ENCODE results near the gene STK31.
"Not testable (repeated sequence)": the region's sequence is repeated elsewhere in the genome, so short reads cannot be mapped to it uniquely, and the experiment has no call there.

The STK31 gene

DNA sequence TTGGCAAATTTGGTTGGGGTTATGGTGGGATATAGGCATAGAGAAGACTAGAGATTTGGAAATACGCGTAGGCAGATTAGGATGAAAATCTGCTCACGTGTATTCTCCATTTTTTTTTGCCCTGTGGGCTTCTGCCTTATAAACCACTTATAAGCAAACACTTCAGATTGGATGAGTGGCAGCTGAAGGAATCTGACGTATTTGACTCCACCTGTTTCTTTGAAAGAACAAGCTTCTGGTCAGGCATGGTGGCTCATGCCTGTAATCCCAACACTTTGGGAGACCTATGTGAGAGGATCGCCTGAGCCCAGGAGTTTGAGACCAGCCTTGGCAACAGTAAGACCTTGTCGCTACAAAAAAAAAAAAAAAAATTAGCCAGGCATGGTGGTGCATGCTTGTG, 5.1 kb downstream of the STK31 start:
- no peak overlapping the region for H3K4me2 ChIP-seq (ENCODE audit: low read length)
- no peak overlapping the region for H3K4me3 ChIP-seq (ENCODE audit: low read length)
- no peak overlapping the region for H3K18ac ChIP-seq (ENCODE audit: low read length)
- H2BK120ac ChIP-seq (ENCODE audit: low read depth, low read length) = no peak overlapping the region
- no peak overlapping the region for H2BK5ac ChIP-seq (ENCODE audit: low read length)
- no peak overlapping the region for H3K4ac ChIP-seq (ENCODE audit: low read depth, low read length)
- no peak overlapping the region for H4K5ac ChIP-seq (ENCODE audit: low read length)
- H3K36me3 ChIP-seq (ENCODE audit: control insufficient read depth, insufficient read depth, low read length) = no peaks in the 10 kb centered on the region
- DNase-seq = no peak
- H3K79me2 ChIP-seq (ENCODE audit: control insufficient read depth, insufficient read depth, low read length) = no peaks in the 10 kb centered on the region
- no peak overlapping the region for H3K27ac ChIP-seq (ENCODE audit: low read depth, low read length)
- H3K23ac ChIP-seq (ENCODE audit: low read length) = no peak overlapping the region
- no peaks in the 10 kb centered on the region for H3K4me1 ChIP-seq (ENCODE audit: control insufficient read depth, low read depth, low read length)
- H2BK15ac ChIP-seq (replicated peaks; ENCODE audit: low read depth) = no peak overlapping the region
- H4K8ac ChIP-seq (ENCODE audit: low read depth, low read length) = no peak overlapping the region
- no peak overlapping the region for H2AK5ac ChIP-seq (ENCODE audit: low read length)
- no CpG with 5 or more reads among the region's 6 CpGs for WGBS (ENCODE audit: extremely low coverage, insufficient coverage, low lambda C conversion rate)
- no peaks in the 10 kb centered on the region for H3K27me3 ChIP-seq (ENCODE audit: insufficient read depth, low read length, poor library complexity)
- no peak overlapping the region for H3K56ac ChIP-seq (ENCODE audit: low read length)
- no peak overlapping the region for H3K9ac ChIP-seq (ENCODE audit: low read length)
- H3K79me1 ChIP-seq (ENCODE audit: low read length) = no peaks in the 10 kb centered on the region

DNA sequence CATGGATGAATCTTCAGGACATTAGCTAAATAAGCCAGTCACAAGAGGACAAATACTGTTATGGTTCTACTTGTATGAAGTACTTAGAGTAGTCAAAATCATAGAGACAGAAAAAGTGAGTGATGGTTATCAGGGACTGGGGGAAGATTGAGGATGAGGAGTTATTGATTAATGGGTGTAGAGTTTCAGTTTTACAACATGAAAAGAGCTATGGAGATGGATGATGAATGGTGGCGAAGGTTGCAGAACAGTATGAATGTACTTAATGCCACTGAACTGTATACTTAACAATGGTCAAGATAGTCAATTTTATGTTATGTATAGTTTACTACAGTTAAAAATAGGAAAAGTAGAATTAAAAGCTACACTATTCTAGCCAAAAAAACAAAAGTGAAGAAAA, 7.8 kb downstream of the STK31 start:
- no peak overlapping the region for H3K4me2 ChIP-seq (ENCODE audit: low read length)
- H3K79me1 ChIP-seq (ENCODE audit: low read length) = no peaks in the 10 kb centered on the region
- no peak overlapping the region for H3K56ac ChIP-seq (ENCODE audit: low read length)
- no peaks in the 10 kb centered on the region for H3K4me1 ChIP-seq (ENCODE audit: control insufficient read depth, low read depth, low read length)
- H3K27me3 ChIP-seq (ENCODE audit: insufficient read depth, low read length, poor library complexity) = no peaks in the 10 kb centered on the region
- WGBS (ENCODE audit: extremely low coverage, insufficient coverage, low lambda C conversion rate) = no CpG with 5 or more reads among the region's 1 CpG
- DNase-seq = no peak
- no peak overlapping the region for H3K9ac ChIP-seq (ENCODE audit: low read length)
- H4K8ac ChIP-seq (ENCODE audit: low read depth, low read length) = no peak overlapping the region
- H3K36me3 ChIP-seq (ENCODE audit: control insufficient read depth, insufficient read depth, low read length) = no peaks in the 10 kb centered on the region
- H3K4ac ChIP-seq (ENCODE audit: low read depth, low read length) = no peak overlapping the region
- no peak overlapping the region for H3K4me3 ChIP-seq (ENCODE audit: low read length)
- no peak overlapping the region for H2BK5ac ChIP-seq (ENCODE audit: low read length)
- no peak overlapping the region for H3K23ac ChIP-seq (ENCODE audit: low read length)
- H3K27ac ChIP-seq (ENCODE audit: low read depth, low read length) = no peak overlapping the region
- H3K79me2 ChIP-seq (ENCODE audit: control insufficient read depth, insufficient read depth, low read length) = no peaks in the 10 kb centered on the region
- H2BK120ac ChIP-seq (ENCODE audit: low read depth, low read length) = no peak overlapping the region
- no peak overlapping the region for H2BK15ac ChIP-seq (replicated peaks; ENCODE audit: low read depth)
- H3K18ac ChIP-seq (ENCODE audit: low read length) = no peak overlapping the region
- no peak overlapping the region for H4K5ac ChIP-seq (ENCODE audit: low read length)
- H2AK5ac ChIP-seq (ENCODE audit: low read length) = no peak overlapping the region

DNA sequence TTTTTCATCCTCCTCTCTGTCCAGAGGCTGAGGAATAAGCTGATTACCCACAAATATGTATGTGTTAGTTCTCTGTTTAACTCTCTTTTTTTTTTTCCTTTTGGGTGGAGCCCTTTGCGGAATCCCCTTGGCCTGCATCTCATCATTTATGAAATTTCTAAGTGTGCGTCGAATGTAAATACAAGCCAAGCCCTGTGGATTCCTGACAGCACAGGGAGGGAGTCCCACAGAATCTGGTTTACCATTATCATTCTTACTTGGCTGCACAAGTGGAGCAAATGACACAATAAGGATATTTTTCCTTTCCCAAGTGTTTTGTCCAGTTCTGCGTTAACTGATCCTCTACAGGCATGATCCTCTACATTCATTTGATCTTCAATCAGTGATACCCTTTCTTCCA, 11.4 kb downstream of the STK31 start:
- H3K23ac ChIP-seq (ENCODE audit: low read length) = no peak overlapping the region
- H2BK5ac ChIP-seq (ENCODE audit: low read length) = no peak overlapping the region
- no peak overlapping the region for H3K56ac ChIP-seq (ENCODE audit: low read length)
- no peak overlapping the region for H2AK5ac ChIP-seq (ENCODE audit: low read length)
- no peak overlapping the region for H2BK120ac ChIP-seq (ENCODE audit: low read depth, low read length)
- H3K4me2 ChIP-seq (ENCODE audit: low read length) = no peak overlapping the region
- peak overlapping the region; percentile 70 for H3K4ac ChIP-seq (ENCODE audit: low read depth, low read length)
- H4K8ac ChIP-seq (ENCODE audit: low read depth, low read length) = no peak overlapping the region
- H3K79me2 ChIP-seq (ENCODE audit: control insufficient read depth, insufficient read depth, low read length) = no peaks in the 10 kb centered on the region
- H3K4me3 ChIP-seq (ENCODE audit: low read length) = no peak overlapping the region
- H3K36me3 ChIP-seq (ENCODE audit: control insufficient read depth, insufficient read depth, low read length) = no peaks in the 10 kb centered on the region
- H3K27me3 ChIP-seq (ENCODE audit: insufficient read depth, low read length, poor library complexity) = no peaks in the 10 kb centered on the region
- H3K27ac ChIP-seq (ENCODE audit: low read depth, low read length) = no peak overlapping the region
- DNase-seq = no peak
- no peak overlapping the region for H4K5ac ChIP-seq (ENCODE audit: low read length)
- WGBS (ENCODE audit: extremely low coverage, insufficient coverage, low lambda C conversion rate) = no CpG with 5 or more reads among the region's 4 CpGs
- no peak overlapping the region for H2BK15ac ChIP-seq (replicated peaks; ENCODE audit: low read depth)
- no peak overlapping the region for H3K18ac ChIP-seq (ENCODE audit: low read length)
- H3K9ac ChIP-seq (ENCODE audit: low read length) = no peak overlapping the region
- H3K4me1 ChIP-seq (ENCODE audit: control insufficient read depth, low read depth, low read length) = peaks cover 3% of the 10 kb centered on the region
- no peaks in the 10 kb centered on the region for H3K79me1 ChIP-seq (ENCODE audit: low read length)

DNA sequence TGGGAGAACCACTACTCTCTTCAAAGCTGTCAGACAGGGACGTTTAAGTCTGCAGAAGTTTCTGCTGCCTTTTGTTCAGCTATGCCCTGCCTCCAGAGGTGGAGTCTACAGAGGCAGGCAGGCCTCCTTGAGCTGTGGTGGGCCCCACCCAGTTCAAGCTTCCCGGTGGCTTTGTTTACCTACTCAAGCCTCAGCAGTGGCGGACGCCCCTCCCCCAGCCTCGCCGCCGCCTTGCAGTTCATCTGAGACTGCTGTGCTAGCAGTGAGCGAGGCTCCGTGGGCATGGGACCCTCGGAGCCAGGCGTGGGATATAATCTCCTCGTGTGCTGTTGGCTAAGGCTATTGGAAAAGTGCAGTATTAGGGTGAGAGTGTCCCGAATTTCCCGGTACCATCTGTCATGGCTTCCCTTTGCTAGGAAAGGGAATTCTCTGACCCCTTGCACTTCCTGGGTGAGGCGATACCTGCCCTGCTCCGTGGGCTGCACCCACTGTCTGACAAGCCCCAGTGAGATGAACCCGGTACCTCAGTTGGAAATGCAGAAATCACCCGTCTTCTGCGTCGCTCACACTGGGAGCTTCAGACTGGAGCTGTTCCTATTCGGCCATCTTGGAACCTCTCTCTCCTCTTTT, 12.7 kb downstream of the STK31 start:
- H2BK120ac ChIP-seq (ENCODE audit: low read depth, low read length); H4K8ac ChIP-seq (ENCODE audit: low read depth, low read length); H3K27ac ChIP-seq (ENCODE audit: low read depth, low read length); H3K4me2 ChIP-seq (ENCODE audit: low read length); H3K18ac ChIP-seq (ENCODE audit: low read length); H3K27me3 ChIP-seq (ENCODE audit: insufficient read depth, low read length, poor library complexity); H3K36me3 ChIP-seq (ENCODE audit: control insufficient read depth, insufficient read depth, low read length); H3K4me1 ChIP-seq (ENCODE audit: control insufficient read depth, low read depth, low read length); H4K5ac ChIP-seq (ENCODE audit: low read length); H3K4me3 ChIP-seq (ENCODE audit: low read length); H3K9ac ChIP-seq (ENCODE audit: low read length); H3K79me1 ChIP-seq (ENCODE audit: low read length); H2AK5ac ChIP-seq (ENCODE audit: low read length); H3K4ac ChIP-seq (ENCODE audit: low read depth, low read length); H3K23ac ChIP-seq (ENCODE audit: low read length); H2BK15ac ChIP-seq (replicated peaks; ENCODE audit: low read depth); H3K79me2 ChIP-seq (ENCODE audit: control insufficient read depth, insufficient read depth, low read length): not testable (repeated sequence)
- peak overlapping the region; percentile 93 for H2BK5ac ChIP-seq (ENCODE audit: low read length)
- DNase-seq = peak; percentile 13
- no CpG with 5 or more reads among the region's 21 CpGs for WGBS (ENCODE audit: extremely low coverage, insufficient coverage, low lambda C conversion rate)
- H3K56ac ChIP-seq (ENCODE audit: low read length) = peak overlapping the region; percentile 79

DNA sequence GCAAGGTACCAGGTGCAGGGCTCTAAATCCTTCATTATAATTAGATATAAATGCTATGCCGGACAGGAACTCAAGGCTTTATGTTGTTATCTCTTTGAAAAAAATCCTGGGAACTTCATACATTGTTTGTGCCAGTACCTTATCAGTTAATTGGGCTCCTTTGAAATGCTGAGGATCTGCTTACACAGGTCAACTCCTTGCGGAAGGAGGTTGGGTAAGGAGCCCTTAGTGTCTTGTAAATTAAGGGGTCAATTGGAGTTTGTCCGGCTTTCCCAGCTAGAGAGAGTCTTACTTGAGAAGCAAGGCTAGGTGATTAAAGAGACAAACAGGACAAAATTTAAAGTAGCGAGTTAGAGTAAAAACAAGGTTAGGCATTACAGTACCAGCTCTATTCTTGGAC, 14.1 kb downstream of the STK31 start:
- not testable (repeated sequence) for H3K4me2 ChIP-seq (ENCODE audit: low read length); H3K79me2 ChIP-seq (ENCODE audit: control insufficient read depth, insufficient read depth, low read length); H4K8ac ChIP-seq (ENCODE audit: low read depth, low read length); H2BK15ac ChIP-seq (replicated peaks; ENCODE audit: low read depth); H3K36me3 ChIP-seq (ENCODE audit: control insufficient read depth, insufficient read depth, low read length); H2BK120ac ChIP-seq (ENCODE audit: low read depth, low read length); H3K23ac ChIP-seq (ENCODE audit: low read length); H3K27me3 ChIP-seq (ENCODE audit: insufficient read depth, low read length, poor library complexity); H3K79me1 ChIP-seq (ENCODE audit: low read length); H3K4me3 ChIP-seq (ENCODE audit: low read length); H3K4me1 ChIP-seq (ENCODE audit: control insufficient read depth, low read depth, low read length)
- Histone ChIP-seq H3K9ac (ENCODE audit: low read length) (peak overlapping the region; percentile 56), H3K56ac (ENCODE audit: low read length) (peak overlapping the region; percentile 80), H3K18ac (ENCODE audit: low read length) (peak overlapping the region; percentile 92), H2AK5ac (ENCODE audit: low read length) (peak overlapping the region; percentile 83), H3K4ac (ENCODE audit: low read depth, low read length) (peak overlapping the region; percentile 31), H2BK5ac (ENCODE audit: low read length) (peak overlapping the region; percentile 98), H4K5ac (ENCODE audit: low read length) (peak overlapping the region; percentile 99), H3K27ac (ENCODE audit: low read depth, low read length) (peak overlapping the region; percentile 76)
- DNase-seq = peak; percentile 85
- WGBS (ENCODE audit: extremely low coverage, insufficient coverage, low lambda C conversion rate) = no CpG with 5 or more reads among the region's 4 CpGs

DNA sequence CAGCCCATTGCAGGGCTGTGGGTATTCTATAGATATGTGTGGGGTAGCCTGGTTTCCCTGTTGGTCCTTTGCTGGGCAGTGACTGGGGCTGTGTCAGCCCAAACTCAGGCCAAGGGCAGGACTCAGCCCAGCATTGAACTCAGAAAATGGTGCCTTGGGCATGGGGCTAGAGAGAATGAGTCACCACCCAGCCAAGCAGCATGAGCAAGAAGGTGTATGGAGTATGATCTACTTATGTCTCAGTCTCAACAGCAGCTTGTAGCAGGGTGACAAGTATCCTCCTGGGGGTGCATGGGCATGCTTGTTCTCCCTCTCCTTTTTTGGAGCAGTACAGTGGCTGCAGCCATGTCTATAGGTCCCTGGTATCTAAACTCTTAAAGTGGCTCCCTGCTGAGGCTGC, 32.0 kb downstream of the STK31 start:
- no peak overlapping the region for H3K4me2 ChIP-seq (ENCODE audit: low read length)
- no peak overlapping the region for H3K4me3 ChIP-seq (ENCODE audit: low read length)
- H2BK15ac ChIP-seq (replicated peaks; ENCODE audit: low read depth) = no peak overlapping the region
- no peak overlapping the region for H4K5ac ChIP-seq (ENCODE audit: low read length)
- H3K4me1 ChIP-seq (ENCODE audit: control insufficient read depth, low read depth, low read length) = no peaks in the 10 kb centered on the region
- no peak for DNase-seq
- H3K9ac ChIP-seq (ENCODE audit: low read length) = no peak overlapping the region
- H2BK120ac ChIP-seq (ENCODE audit: low read depth, low read length) = no peak overlapping the region
- no peak overlapping the region for H3K27ac ChIP-seq (ENCODE audit: low read depth, low read length)
- H3K23ac ChIP-seq (ENCODE audit: low read length) = no peak overlapping the region
- H3K27me3 ChIP-seq (ENCODE audit: insufficient read depth, low read length, poor library complexity) = no peaks in the 10 kb centered on the region
- no peak overlapping the region for H4K8ac ChIP-seq (ENCODE audit: low read depth, low read length)
- H2BK5ac ChIP-seq (ENCODE audit: low read length) = no peak overlapping the region
- no peak overlapping the region for H3K18ac ChIP-seq (ENCODE audit: low read length)
- no peak overlapping the region for H3K4ac ChIP-seq (ENCODE audit: low read depth, low read length)
- H3K56ac ChIP-seq (ENCODE audit: low read length) = no peak overlapping the region
- H3K36me3 ChIP-seq (ENCODE audit: control insufficient read depth, insufficient read depth, low read length) = no peaks in the 10 kb centered on the region
- H3K79me1 ChIP-seq (ENCODE audit: low read length) = no peaks in the 10 kb centered on the region
- no peaks in the 10 kb centered on the region for H3K79me2 ChIP-seq (ENCODE audit: control insufficient read depth, insufficient read depth, low read length)
- no peak overlapping the region for H2AK5ac ChIP-seq (ENCODE audit: low read length)
